NCI-H1417 (cell line): Measurements from ENCODE around the gene LARGE1.

Experiments used
- DNase-seq, 3 experiments: peaks; one replicate each; lab custom pipeline; 2025; lab: John Stamatoyannopoulos, UW

LARGE1 gene

GRCh38 chr22:33914131-33914530 lies 6.1 kb downstream of the LARGE1 start:
- DNase-seq = no peak

DNA sequence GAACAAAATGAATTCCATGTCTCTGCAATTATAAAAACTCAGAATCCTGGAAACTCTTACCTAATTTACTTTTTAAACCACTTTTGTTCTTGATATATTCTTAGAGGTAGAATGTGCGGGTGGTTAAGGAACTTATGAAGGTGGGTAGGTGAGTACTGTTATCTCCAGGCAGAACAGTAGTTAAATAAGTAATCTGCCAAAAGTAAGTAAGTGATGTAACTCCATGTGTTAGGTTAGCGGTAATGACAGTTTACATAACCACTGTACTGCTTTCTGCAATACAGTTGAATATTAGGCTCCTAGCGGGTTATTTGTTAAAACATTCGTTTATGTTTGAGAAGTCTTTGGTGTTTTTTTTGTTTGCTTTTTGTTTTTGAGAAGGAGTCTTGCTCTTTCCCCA lies 7.1 kb downstream of the LARGE1 start:
- no peak for DNase-seq

- DNase-seq = no peak
Observed at GRCh38 chr22:33909911-33910310, 10.4 kb downstream of the LARGE1 start.

DNA sequence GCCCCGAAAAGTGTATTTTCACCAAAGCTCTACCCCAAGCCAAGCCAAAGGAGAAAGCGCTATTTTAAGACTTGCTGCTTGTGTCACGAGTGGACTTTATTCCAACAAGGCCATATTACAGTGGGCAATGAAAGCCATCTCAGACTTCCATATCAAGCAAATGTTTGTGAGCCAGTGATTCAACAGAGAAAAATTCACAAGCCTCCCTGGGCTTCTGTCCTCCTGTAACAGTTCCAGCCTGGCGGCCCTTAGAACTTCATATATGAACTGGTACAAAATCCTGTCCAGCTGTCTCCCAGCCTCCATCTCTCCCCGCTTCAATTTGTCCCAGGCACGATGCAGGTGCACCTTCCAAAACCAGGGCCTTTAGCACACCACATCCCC lies 11.2 kb downstream of the LARGE1 start:
- no peak for DNase-seq

GRCh38 chr22:33908171-33909074 lies 11.9 kb downstream of the LARGE1 start:
- DNase-seq = no peak

DNA sequence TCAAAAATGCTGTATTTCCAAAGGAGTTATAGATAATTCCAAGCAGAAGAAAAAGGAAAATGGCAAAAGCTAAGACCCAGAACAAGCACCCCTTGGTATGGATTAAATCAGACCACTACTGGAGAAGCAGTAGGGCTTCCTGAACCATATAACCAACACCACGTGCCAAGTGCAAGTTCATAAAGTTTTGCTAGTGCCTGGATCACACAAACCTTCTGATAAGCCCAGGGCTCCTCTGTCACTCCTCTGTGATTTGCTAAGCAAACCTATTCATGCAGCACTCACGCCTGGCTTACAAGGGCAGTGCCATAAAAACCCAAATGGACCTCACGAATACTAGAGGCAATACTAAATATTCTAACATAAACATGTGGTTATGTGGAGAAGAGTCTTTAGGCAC lies 13.3 kb downstream of the LARGE1 start:
- DNase-seq = no peak

- DNase-seq = no peak
Observed at GRCh38 chr22:33906475-33906874, 13.8 kb downstream of the LARGE1 start.

DNA sequence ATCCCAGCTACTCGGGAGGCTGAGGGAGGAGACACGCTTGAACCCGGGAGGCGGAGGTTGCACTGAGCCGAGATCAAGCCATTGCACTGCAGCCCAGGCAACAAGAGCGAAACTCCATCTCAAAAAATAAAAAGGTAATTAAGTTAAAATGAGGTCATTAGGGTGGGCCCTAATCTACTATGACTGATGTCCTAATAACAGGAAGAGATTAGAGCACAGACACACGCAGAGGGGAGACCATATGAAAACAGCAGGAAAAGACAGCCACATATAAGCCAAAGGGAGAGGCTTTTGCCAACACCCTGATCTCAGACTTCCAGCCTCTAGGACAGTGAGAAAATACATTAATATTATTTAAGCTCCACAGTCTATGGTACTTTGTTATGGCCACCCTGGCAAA lies 17.3 kb downstream of the LARGE1 start:
- DNase-seq = no peak

DNA sequence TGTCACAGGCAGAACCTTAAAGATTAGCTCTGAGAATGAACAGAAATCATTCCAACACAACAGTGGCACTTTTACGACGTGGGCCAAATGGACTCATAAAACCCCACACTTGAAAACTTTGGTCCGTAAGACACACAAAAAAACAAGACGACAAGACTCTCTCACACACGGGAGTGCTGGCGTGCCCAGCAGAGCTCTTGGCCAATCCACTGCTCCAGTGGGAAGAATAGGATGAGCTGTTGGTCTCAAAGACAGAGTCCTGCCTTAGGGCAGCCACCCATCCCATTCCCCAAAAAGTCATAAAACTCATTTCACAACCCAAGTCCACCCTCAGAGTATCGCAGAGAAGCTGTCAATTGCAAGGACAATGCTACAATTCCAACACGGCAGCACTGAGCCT lies 18.2 kb downstream of the LARGE1 start:
- DNase-seq = no peak

DNA sequence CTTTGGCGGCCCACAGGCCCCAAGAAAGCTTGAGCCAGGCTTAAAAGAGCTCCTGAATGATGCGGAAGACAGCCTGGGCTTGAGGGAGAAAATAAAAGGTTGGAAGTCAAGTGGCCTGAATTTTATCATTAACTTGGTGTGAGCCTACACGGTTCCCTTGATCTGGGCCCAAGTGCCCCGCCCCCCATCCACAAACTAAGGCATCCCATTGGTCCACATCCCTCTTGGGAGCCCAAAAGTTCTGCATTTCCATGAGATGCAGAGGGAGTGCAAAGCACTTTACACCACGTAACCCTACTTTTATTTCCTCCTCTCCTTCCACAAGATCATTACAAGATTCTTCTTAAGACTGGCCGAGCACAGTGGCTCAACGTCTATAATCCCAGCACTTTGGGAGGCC lies 22.2 kb downstream of the LARGE1 start:
- no peak for DNase-seq

DNA sequence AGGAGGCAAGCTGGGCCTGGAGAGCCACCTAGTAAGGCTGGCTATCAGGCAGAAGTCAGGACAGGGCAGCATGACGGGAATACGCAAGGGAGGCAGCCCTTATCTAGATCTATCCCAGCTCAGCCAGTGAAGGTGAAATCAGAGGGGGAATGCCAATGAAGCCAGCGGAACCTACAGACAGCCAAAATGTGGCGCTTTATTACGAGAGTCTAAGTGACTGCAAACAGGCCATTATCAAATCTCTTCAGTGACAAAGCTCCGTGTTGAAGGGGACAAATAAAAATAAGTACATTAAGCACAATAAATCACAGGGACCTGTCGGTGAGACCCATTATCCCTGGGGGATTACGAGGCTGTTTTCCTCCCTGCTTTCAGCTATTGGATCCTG lies 22.8 kb downstream of the LARGE1 start:
- peak; percentile 63 to 94 (median 64) for DNase-seq

DNA sequence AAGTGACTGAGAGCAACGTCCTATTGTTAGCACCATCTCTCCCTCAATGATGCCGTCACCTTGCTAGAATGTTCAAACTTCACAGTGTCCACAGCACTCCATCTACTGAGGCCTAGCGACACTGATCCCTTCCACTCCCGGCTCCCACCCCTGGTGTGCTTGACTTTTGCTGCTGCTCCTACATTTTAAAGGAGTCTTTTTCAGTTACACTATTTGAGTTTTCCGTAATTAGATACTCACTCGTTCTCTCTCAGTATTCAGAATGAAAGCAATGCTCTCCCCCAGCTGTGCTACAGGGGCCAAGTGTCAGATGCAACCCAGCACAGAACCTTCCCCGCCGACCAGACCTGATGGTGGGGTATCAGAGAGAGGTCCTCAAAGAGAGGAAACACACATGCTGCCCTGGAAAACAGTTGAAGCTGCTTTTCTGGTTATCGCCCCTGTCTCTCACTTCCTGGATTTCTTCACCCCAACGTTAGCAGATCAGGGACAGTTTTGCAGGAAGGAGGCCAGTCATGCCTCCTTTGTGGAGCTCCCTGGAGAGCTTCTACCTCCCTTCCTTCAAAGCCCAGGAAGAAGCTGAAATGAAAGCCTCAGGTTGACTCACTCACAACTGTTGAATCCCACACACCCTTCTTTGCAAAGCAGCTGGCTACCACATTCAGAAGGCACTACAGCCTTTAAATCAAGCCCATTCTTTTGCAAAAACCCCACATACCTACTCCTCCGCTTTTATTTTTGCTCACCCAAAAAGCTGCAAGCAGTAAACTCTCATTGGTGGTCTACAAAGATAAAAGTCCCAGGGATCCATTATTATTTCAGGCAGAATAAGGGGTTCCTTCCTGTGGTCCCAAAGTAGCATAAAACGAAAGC lies 23.5 kb downstream of the LARGE1 start:
- peak in 1 of 3 experiments; percentile 35 for DNase-seq

- DNase-seq = no peak
Observed at GRCh38 chr22:33896154-33896553, 24.1 kb downstream of the LARGE1 start.

- no peak for DNase-seq
Observed at GRCh38 chr22:33895444-33895843, 24.8 kb downstream of the LARGE1 start.

GRCh38 chr22:33894515-33894914 lies 25.8 kb downstream of the LARGE1 start:
- no peak for DNase-seq

- DNase-seq = no peak
Observed at GRCh38 chr22:33894036-33894435, 26.2 kb downstream of the LARGE1 start.

DNA sequence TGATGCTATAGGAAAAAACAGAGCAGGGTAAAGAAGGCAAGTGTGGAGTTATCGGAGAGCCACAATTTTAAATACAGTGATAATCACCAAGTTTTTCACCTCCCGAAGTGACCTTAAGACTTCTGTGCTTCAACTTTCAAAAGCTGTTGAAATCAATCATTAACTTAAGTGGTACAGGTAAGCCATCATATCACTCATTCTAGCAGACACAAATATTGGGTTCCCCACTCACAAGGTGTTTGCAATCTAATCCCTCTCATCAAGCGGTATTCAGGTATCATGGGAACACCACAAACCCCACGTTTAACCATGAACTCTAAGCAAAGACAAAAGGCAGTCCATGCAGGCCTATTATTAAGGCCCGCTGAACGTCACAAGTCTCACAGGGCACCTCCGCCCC lies 26.8 kb downstream of the LARGE1 start:
- DNase-seq = peak in 1 of 3 experiments; percentile 18

DNA sequence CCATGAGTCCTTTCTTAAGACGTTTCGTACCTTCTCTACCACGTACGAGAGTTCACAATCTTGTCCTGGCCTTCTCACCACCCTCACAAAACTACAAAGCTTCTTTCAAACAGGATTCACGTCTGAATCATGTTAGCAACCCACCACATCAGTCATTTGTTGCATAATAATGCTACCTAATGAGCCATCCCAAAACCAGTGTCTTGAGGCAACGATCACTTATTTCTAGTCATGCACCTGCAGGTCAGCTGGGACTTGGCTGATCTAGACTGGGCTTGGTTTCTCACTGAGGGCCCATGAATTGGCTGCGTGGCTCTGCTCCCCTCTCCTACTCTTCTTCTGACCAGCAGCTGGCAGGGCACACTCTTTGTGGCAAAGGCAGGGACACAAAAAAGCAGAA lies 28.3 kb downstream of the LARGE1 start:
- no peak for DNase-seq

DNA sequence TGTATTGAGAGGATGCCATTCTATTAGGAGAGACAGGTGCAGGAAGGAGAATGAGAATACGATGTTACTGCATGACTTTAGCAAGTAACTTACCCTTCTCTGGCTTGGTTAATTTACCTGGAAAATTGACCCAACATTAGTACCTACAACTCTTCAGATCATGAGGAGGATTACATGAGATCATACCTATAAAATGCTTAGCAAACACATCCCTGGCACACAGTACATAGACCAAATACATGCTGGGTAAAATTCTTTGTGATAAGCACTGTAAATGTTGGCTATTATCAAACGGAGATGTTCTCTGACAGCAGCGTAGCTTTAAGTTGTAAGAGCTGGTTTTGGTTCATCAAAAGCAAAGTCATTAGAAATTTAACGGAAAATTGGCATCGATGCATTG lies 28.8 kb downstream of the LARGE1 start:
- DNase-seq = no peak

GRCh38 chr22:33889748-33890147 lies 30.5 kb downstream of the LARGE1 start:
- no peak for DNase-seq

DNA sequence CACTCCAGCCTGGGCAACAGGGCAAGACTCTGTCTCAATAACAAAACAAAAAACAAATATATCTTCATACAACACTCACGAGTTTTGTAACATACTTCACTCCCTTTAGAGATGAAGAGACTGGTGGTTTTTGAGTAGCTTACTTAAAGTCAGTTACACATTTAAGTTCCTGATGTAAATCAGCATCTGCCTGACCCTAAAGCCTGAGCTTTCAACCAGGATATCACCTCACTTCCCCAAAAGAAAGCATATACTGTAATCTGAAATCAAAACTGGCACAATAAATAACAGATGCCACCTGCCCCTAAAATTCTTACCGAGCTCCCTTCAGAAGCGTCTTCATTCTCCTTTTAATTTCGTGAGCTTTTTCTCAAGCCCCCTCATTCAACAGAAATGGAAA lies 31.5 kb downstream of the LARGE1 start:
- DNase-seq = no peak

DNA sequence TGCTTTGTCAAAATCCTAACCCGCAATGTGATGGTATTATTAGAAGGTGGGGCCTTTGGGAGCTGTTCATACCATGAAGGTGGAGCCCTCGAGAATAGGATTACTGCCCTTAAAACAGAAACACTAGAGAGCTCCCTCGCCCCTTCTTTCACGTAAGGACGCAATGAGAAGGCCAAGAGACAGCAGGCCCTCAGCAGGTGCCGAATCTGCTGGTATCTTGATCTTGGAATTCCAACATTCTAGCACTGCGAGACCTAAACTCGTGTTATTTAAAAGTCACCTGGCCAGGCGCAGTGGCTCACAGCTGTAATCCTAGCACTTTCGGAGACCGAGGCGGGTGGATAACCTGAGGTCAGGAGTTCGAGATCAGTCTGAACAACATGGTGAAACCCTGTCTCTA lies 33.1 kb downstream of the LARGE1 start:
- no peak for DNase-seq

- DNase-seq = no peak
Observed at GRCh38 chr22:33886696-33887095, 33.6 kb downstream of the LARGE1 start.
